RWPE1 (cell line): Measurements from ENCODE around the gene ABCC4.

ENCODE experiments used
- CTCF ChIA-PET: fragments of 350-600 bp; sonication (Branson Sonifier 250); formaldehyde crosslinking; extraction: SDS; loops from one replicate; lab custom pipeline; 2021; lab: Yijun Ruan, JAX
- POLR2A ChIA-PET: fragments of 400-600 bp; formaldehyde crosslinking; extraction: SDS; loops from one replicate; lab custom pipeline; 2020; ENCODE audit warnings: antibody characterized with exemption; ENCODE audit not compliant: low non-redundant PET; lab: Yijun Ruan, JAX
- DNase-seq: peaks from one replicate; pipeline ENCODE4 v3.0.0; 2012; ENCODE audit warnings: low spot score
- H3K27ac ChIP-seq: fragments of 450-650 bp; 2 replicates; pipeline ENCODE4 v1.5.1; 2017
- TF ChIP-seq, protein P1 (sequence below): fragments of 450-650 bp; conservative IDR thresholded peaks from 2 replicates; pipeline ENCODE4 v1.5.1; 2017; ENCODE audit warnings: low read depth, mild to moderate bottlenecking

The ABCC4 gene

DNA sequence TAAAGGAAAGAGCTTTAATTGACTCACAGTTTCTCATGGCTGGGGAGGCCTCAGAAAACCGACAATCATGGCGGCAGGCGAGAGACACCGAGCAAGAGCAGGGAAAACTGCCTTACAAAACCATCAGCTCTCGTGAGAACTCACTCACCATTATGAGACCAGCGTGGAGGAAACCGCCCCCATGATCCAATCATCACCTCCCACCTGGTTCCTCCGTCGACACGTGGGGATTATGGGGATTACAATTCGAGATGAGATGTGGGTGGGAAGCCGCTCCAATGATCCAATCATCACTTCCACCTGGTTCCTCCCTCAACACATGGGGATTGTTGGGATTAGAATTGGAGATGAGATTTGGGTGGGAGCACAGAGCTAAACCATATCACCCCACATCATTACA is 293.9 kb downstream of the ABCC4 start:
- POLR2A ChIA-PET = no interaction called here

DNA sequence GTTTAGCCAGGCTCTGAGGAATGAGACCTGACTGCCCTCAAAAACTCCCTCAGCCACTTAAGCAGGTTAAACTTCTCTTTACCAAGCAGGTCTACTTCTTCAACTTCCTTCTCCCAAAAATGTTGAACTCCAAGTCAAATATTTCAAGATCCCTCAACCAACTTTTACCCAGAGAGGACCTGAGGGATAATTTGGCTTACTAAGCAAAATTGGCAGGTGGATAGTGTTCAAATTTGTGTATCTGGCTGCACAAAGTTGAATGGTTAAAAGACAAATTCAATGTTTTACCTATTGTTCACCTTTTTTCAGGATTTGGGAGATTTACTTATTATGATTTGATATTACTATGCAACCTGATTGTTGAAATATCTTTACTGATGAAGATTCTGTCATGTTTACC is 296.0 kb downstream of the ABCC4 start:
- no peak overlapping the region for H3K27ac ChIP-seq
- POLR2A ChIA-PET = no interaction called here
- TF ChIP-seq, protein P1, sequence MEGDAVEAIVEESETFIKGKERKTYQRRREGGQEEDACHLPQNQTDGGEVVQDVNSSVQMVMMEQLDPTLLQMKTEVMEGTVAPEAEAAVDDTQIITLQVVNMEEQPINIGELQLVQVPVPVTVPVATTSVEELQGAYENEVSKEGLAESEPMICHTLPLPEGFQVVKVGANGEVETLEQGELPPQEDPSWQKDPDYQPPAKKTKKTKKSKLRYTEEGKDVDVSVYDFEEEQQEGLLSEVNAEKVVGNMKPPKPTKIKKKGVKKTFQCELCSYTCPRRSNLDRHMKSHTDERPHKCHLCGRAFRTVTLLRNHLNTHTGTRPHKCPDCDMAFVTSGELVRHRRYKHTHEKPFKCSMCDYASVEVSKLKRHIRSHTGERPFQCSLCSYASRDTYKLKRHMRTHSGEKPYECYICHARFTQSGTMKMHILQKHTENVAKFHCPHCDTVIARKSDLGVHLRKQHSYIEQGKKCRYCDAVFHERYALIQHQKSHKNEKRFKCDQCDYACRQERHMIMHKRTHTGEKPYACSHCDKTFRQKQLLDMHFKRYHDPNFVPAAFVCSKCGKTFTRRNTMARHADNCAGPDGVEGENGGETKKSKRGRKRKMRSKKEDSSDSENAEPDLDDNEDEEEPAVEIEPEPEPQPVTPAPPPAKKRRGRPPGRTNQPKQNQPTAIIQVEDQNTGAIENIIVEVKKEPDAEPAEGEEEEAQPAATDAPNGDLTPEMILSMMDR = no peak
- CTCF ChIA-PET = no interaction called here
- DNase-seq = no peak

More for the DNA sequence above, 293.9 kb downstream of the ABCC4 start:
- CTCF ChIA-PET = no interaction called here
- TF ChIP-seq, protein P1 = no peak
- no peak overlapping the region for H3K27ac ChIP-seq
- no peak for DNase-seq

DNA sequence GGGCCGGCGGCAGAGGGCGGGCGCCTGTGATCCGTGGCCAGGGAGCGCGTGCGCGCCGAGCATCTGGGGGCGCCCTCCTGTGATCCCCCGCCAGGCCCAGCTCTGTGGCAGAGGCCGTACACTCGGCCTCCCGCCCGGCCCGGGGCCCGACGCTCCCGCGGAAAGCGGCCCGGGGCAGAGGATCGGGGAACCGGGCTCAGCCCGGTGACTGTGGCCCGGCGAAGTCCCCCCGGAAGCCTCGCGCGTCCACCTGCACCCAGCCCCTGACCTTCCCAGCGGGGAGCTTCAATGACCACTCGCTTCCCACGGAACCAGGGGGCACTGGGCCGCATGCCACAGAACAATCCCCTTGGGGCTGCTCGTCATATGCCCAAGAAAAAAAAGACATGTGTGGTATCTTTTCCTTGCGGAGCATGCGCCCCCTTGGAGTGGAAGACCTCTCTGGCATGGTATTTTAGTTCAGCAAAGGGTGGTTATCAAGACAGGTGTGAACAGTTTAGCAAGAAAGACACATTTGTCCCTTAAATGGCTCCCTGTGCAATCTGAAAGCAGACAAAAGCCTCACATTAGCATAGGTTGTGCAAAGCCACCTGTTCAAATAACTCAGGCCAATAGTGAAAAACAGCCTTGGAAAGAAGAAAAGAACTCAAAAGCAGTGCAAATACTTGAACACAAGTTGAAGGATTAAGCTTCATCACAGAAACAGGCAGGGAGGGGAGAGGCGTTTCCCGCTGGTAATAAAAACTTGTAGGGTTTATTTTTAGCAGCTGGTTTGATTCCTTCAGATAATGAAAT is 298.0 kb downstream of the ABCC4 start:
- CTCF ChIA-PET = interaction anchor here (0.5 to 0.7 kb wide), 3 partner anchors 94 to 872 kb away, joined by 3 read pairs; no protein-coding TSS in a partner anchor
- no peak for DNase-seq
- TF ChIP-seq, protein P1 = no peak
- H3K27ac ChIP-seq = no peak overlapping the region
- POLR2A ChIA-PET = no interaction called here

DNA sequence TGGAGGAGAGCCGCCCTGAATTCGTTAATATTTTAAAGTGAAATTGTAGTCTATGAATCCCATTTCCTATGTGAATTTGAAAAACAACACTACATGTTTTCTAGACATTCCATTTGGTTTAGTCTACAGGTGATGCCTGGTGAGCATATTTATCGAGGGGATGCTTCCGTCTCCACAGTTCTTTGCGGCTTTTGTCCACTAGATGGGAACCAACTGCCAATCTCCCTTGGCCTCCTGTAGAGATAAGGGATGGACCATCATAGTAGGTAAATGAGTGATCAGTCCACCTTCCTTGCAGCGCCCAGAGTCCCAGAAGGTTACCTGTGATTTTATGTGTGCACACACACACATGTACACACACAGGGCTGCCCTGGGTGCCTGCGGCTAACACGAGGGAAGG is 299.1 kb downstream of the ABCC4 start:
- POLR2A ChIA-PET = no interaction called here
- no peak overlapping the region for H3K27ac ChIP-seq
- DNase-seq = no peak
- CTCF ChIA-PET = no interaction called here
- TF ChIP-seq, protein P1 = no peak

DNA sequence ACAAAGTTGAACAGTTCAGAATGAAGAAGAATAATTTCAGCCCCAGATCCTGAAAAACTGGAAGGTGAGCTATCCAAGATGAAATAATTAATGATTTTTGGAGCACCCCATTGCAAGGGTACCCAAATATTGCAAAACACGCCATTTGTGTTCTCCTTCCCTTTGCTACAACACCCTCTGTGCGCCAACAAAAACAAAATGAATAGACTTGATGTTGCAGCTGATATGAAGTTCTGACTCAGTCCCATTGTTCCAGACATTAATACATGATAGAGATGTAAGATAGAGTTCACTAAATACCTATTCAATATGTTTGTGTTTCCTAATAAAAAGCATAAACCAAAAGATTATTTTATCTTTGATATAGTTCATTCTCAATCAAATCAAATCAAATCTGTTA is 301.4 kb downstream of the ABCC4 start:
- CTCF ChIA-PET = interaction anchor here (0.6 kb wide), 2 partner anchors 29 to 456 kb away, joined by 3 to 4 read pairs; no protein-coding TSS in a partner anchor
- DNase-seq = no peak
- TF ChIP-seq, protein P1 = no peak
- POLR2A ChIA-PET = no interaction called here
- H3K27ac ChIP-seq = no peak overlapping the region

DNA sequence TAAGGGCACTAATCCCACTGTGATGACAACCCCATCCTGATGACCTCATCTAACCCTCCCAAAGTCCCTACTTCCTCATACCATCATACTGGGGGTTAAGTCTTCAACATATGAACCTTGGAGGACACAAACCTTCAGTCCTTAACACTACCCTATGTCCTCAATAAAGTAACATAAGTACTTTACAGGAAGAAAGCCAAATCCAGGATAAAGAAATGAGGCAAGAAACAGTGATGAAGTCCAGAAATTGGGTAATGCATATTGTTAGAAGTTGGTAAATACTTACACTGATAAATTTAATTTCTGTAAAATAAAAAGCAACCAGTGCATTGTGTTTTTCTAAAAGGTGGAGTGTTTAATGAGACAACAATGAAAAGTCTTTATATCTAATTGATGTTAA is 304.1 kb downstream of the ABCC4 start:
- TF ChIP-seq, protein P1 = no peak
- ChIA-PET POLR2A (no interaction called here), CTCF (no interaction called here)
- no peak for DNase-seq
- H3K27ac ChIP-seq = no peak overlapping the region
